Body of pancreas (tissue), 4 donors: ENCODE results near the gene ITPRID1. TPM values are rescaled to one million over a fixed set of nuclear protein-coding genes. Genes with fewer than 3 reads are reported as not detected.

ENCODE experiments used
- ATAC-seq: fragments of 150-250 bp; one replicate; pipeline ENCODE4 v1.9.1; 2016
- DNase-seq, 4 donors: peaks; one replicate each; pipeline ENCODE4 v3.0.0-alpha.2; 2019
- H3K27ac ChIP-seq, 4 donors: fragments of 200-600 bp; sonication (generic); 1 replicate in 3 of 4; 2 replicates in 1 of 4; pipeline versions ENCODE4 v1.5.1 to v1.6.1; 2016 to 2019; ENCODE audit warnings: mild to moderate bottlenecking in 1 of 4, mixed read lengths in 1 of 4, moderate library complexity in 1 of 4
- H3K27me3 ChIP-seq, 2 donors: fragments of 200-600 bp; sonication (generic); one replicate each; pipeline ENCODE4 v1.6.0; 2016; ENCODE audit warnings: mild to moderate bottlenecking in 1 of 2
- H3K36me3 ChIP-seq, 2 donors: fragments of 200-600 bp; sonication (generic); replicated peaks in 1 of 2; 2 replicates each; pipeline ENCODE4 v1.5.1; 2016; ENCODE audit warnings: low read depth in 2 of 2; ENCODE audit not compliant: insufficient read depth in 1 of 2
- H3K4me1 ChIP-seq: fragments of 200-600 bp; sonication (generic); one replicate; pipeline ENCODE4 v1.6.0; 2016
- H3K4me3 ChIP-seq, 2 donors: fragments of 200-600 bp; sonication (generic); 1 replicate in 1 of 2; 2 replicates in 1 of 2; pipeline ENCODE4 v1.5.1; 2016 to 2019
- H3K9me3 ChIP-seq, 3 donors: fragments of 200-600 bp; sonication (generic); 1 replicate in 2 of 3; 2 replicates in 1 of 3; pipeline ENCODE4 v1.5.1; 2016
- POLR2A ChIP-seq, 3 donors: fragments of 450-650 bp; IDR thresholded peaks; one replicate each; pipeline ENCODE4 v1.6.1; 2016; ENCODE audit warnings: antibody characterized with exemption in 3 of 3, mild to moderate bottlenecking in 2 of 3
- WGBS, 2 donors: methylation state at CpG; one replicate each; pipeline ENCODE4 v1.1.5; 2017; 5-methylcytosine and 5-hydroxymethylcytosine counted together
- intact Hi-C: fragments of 100-400 bp; cut with DNase I; formaldehyde crosslinking; loops from one replicate; pipeline ENCODE4 v1.15.1; 2023
- total RNA-seq, 2 donors: library from RNA; depleted of rRNA; stranded (reverse); fragments of >200 nt; gene quantifications; one replicate each; pipeline ENCODE4 v1.1.0, GENCODE V29; 2016
- TF ChIP-seq, protein P1 (sequence below), 7 experiments: fragments of 450-650 bp in 4 of 7; fragments of 200-600 bp in 3 of 7; sonication (generic) in 3 of 7; IDR thresholded peaks; one replicate each; pipeline ENCODE4 v1.5.1; 2016 to 2019; ENCODE audit warnings: antibody characterized with exemption in 7 of 7

ITPRID1 gene
- total RNA-seq, 2 donors from 2014 or later = not detected

GRCh38 chr7:31500656-31501055 lies 13.2 kb upstream of the ITPRID1 start:
- DNase-seq (peak in 2 of 4 donors; percentile 4 to 14), ATAC-seq (peak; percentile 82)
- intact Hi-C loops = no loop called here
- TF ChIP-seq, protein P1, sequence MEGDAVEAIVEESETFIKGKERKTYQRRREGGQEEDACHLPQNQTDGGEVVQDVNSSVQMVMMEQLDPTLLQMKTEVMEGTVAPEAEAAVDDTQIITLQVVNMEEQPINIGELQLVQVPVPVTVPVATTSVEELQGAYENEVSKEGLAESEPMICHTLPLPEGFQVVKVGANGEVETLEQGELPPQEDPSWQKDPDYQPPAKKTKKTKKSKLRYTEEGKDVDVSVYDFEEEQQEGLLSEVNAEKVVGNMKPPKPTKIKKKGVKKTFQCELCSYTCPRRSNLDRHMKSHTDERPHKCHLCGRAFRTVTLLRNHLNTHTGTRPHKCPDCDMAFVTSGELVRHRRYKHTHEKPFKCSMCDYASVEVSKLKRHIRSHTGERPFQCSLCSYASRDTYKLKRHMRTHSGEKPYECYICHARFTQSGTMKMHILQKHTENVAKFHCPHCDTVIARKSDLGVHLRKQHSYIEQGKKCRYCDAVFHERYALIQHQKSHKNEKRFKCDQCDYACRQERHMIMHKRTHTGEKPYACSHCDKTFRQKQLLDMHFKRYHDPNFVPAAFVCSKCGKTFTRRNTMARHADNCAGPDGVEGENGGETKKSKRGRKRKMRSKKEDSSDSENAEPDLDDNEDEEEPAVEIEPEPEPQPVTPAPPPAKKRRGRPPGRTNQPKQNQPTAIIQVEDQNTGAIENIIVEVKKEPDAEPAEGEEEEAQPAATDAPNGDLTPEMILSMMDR (IDR thresholded peaks at IDR 0.05) = no peak
- TF ChIP-seq POLR2A (IDR thresholded peaks at IDR 0.05) = no peak
- no peaks in the 10 kb centered on the region for H3K9me3 ChIP-seq
- peaks cover 17% of the 10 kb centered on the region for H3K4me1 ChIP-seq
- H3K36me3 ChIP-seq = no peaks in the 10 kb centered on the region
- H3K27ac ChIP-seq = peak overlapping the region in 3 of 4 donors; percentile 15 to 47 (median 24)
- H3K27me3 ChIP-seq = no peaks in the 10 kb centered on the region
- no peak overlapping the region for H3K4me3 ChIP-seq
- WGBS, 2 donors = 0 to 10% methylated on average over 1 of the region's 1 CpG

DNA sequence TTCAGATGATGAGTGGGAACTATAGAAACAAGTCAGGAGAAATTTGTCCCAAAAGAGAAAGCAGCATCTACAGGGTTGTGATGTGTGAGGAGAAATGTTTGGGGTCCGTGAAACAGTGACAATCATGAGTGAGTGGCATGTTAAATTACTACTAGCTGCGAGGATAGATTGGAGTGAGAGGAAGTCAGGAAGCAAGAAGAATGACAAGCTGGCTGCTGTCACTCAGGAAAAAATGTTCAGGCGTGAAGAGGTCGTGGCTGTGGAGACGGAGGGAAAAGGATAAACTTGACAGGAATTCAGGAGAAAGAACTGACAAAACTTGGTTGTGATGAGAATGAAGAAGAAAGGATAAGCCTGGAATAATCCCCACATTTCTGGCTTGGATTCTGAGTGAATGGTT lies 5.1 kb upstream of the ITPRID1 start:
- no peaks in the 10 kb centered on the region for H3K9me3 ChIP-seq
- WGBS, 2 donors = 67 to 70% methylated on average over 5 of the region's 5 CpGs
- H3K4me1 ChIP-seq = no peaks in the 10 kb centered on the region
- H3K27me3 ChIP-seq = no peaks in the 10 kb centered on the region
- no peaks in the 10 kb centered on the region for H3K36me3 ChIP-seq
- intact Hi-C loops = no loop called here
- no peak overlapping the region for H3K4me3 ChIP-seq
- no peak overlapping the region for H3K27ac ChIP-seq
- DNase-seq (no peak), ATAC-seq (no peak)
- no peak for TF ChIP-seq POLR2A (IDR thresholded peaks at IDR 0.05)
- TF ChIP-seq, protein P1 (IDR thresholded peaks at IDR 0.05) = no peak

GRCh38 chr7:31512166-31512565 lies 1.7 kb upstream of the ITPRID1 start:
- intact Hi-C loops = no loop called here
- H3K36me3 ChIP-seq = no peaks in the 10 kb centered on the region
- H3K4me1 ChIP-seq = no peaks in the 10 kb centered on the region
- H3K9me3 ChIP-seq = no peaks in the 10 kb centered on the region
- no peak overlapping the region for H3K4me3 ChIP-seq
- no peak overlapping the region for H3K27ac ChIP-seq
- DNase-seq (no peak), ATAC-seq (no peak)
- 46 to 48% methylated on average over 2 of the region's 2 CpGs for WGBS, 2 donors
- no peak for TF ChIP-seq POLR2A (IDR thresholded peaks at IDR 0.05)
- TF ChIP-seq, protein P1 (IDR thresholded peaks at IDR 0.05) = no peak
- H3K27me3 ChIP-seq = no peaks in the 10 kb centered on the region

DNA sequence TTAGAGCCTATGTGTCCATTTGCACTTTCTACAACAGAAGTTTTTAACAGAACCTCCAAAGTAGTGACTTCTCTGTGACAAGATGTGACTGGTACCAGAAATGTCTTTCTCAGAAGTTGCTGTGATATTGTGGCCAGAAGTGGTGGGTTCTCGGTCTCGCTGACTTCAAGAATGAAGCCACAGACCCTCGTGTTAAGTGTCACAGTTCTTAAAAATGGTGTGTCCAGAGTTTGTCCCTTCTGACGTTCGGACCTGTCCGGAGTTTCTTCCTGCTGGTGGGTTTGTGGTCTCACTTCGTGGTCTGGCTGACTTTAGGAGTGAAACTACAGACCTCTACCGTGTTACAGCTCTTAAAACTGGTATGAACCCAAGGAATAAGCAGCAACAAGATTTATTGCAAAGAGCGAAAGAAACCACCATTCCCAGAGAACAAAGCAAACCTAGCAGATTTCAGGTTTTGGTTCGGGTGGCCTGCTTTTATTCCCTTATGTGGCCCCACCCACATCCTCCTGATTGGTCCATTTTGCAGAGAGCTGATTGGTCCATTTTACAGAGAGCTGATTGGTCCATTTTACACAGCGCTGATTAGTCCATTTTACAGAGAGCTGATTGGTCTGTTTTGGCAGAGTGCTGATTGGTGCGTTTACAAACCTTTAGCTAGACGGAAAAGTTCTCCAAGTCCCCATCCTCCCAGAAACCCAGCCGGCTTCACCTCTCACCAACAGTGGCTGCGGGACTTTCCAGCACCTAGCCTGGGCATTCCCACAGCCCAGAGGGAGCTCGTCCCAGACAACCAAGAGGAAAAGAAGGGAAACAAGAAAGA lies 3.0 kb downstream of the ITPRID1 start:
- no peak overlapping the region for H3K27ac ChIP-seq
- no peaks in the 10 kb centered on the region for H3K27me3 ChIP-seq
- intact Hi-C loops = no loop called here
- TF ChIP-seq POLR2A (IDR thresholded peaks at IDR 0.05) = no peak
- TF ChIP-seq, protein P1 (IDR thresholded peaks at IDR 0.05) = no peak
- no peaks in the 10 kb centered on the region for H3K4me1 ChIP-seq
- 77 to 80% methylated on average over 16 of the region's 16 CpGs for WGBS, 2 donors
- H3K36me3 ChIP-seq = no peaks in the 10 kb centered on the region
- no peak for DNase-seq
- H3K9me3 ChIP-seq = no peaks in the 10 kb centered on the region
- no peak for ATAC-seq
- no peak overlapping the region for H3K4me3 ChIP-seq

GRCh38 chr7:31517513-31517912 lies 3.6 kb downstream of the ITPRID1 start:
- DNase-seq (no peak), ATAC-seq (no peak)
- H3K36me3 ChIP-seq = no peaks in the 10 kb centered on the region
- no peak overlapping the region for H3K27ac ChIP-seq
- H3K4me1 ChIP-seq = no peaks in the 10 kb centered on the region
- no peak overlapping the region for H3K4me3 ChIP-seq
- TF ChIP-seq POLR2A (IDR thresholded peaks at IDR 0.05) = no peak
- TF ChIP-seq, protein P1 (IDR thresholded peaks at IDR 0.05) = no peak
- no peaks in the 10 kb centered on the region for H3K27me3 ChIP-seq
- 86 to 89% methylated on average over 14 to 31 of the region's 31 CpGs for WGBS, 2 donors
- H3K9me3 ChIP-seq = no peaks in the 10 kb centered on the region
- intact Hi-C loops = no loop called here
